Subcutaneous preadipocyte (primary cell): ENCODE data around the gene SPATA31A7. TPM values are rescaled to one million over a fixed set of nuclear protein-coding genes. Genes with fewer than 3 reads are reported as not detected.

Source experiments
- small RNA-seq: library from RNA; depleted of rRNA; stranded (forward); fragments of <200 nt; gene quantifications from one replicate; pipeline ENCODE3, GENCODE V24; 2012
- total RNA-seq: library from RNA; depleted of rRNA; stranded (reverse); fragments of >200 nt; gene quantifications from 2 replicates; pipeline ENCODE4 v1.2.3, GENCODE V29; 2012

SPATA31A7 gene
- total RNA-seq, result not detected in 2 replicates

DNA sequence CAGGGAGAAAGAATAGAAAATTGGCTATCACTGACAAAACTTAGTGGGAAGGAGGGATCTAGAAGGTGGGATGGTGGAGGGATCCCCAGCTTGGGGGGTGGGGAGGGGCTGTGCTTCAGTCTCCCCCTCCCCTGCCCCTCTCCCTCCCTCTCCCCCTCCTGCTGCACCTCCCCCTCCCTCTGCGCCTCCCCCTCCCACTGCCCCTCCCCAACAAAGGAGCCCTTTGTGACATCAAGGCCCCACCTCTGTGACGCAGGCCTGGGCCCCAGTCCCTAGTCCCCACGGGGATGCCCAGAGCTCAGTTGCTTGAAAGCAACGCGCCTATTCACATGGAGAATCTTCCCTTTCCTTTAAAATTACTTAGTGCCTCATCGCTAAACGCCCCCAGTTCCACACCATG lies at the start of gene SPATA31A7:
Gene SPATA31A7, plus strand, starts transcription at position 301 of the 400 bp plus-strand sequence. Its CDS starts 29 bp downstream, at position 330.

Small RNAs within 50 kb of the gene (small RNA-seq; reads per million reads assigned to genes)
- not detected for gene BX005040.2
